HEK293 (cell line): ENCODE results near the gene ANKRD39.

ENCODE experiments used
- CTCF ChIA-PET: fragments of 350-600 bp; formaldehyde crosslinking; extraction: SDS; loops from one replicate; lab custom pipeline; 2021; ENCODE audit warnings: antibody characterized with exemption; lab: Yijun Ruan, JAX
- POLR2A ChIA-PET: fragments of 300-600 bp; formaldehyde crosslinking; extraction: SDS; loops from one replicate; lab custom pipeline; 2020; ENCODE audit warnings: antibody characterized with exemption, inconsistent platforms; lab: Yijun Ruan, JAX
- H3K27ac ChIP-seq: fragments of 200-500 bp; sonication (Bioruptor generic); 2 replicates; pipeline ENCODE4 v1.5.1; 2014; ENCODE audit warnings: low read depth, low read length, control low read depth, inconsistent platforms; ENCODE audit errors: extremely low read depth
- H3K36me3 ChIP-seq, 2 experiments: fragments of 200-500 bp in 1 of 2; sonication (Bioruptor generic) in 1 of 2; 1 replicate in 1 of 2; 2 replicates in 1 of 2; pipeline ENCODE4 v1.5.1; 2014 to 2017; ENCODE audit warnings: inconsistent platforms in 2 of 2, low read length in 2 of 2; ENCODE audit not compliant: control insufficient read depth in 2 of 2, insufficient read depth in 1 of 2
- H3K4me1 ChIP-seq: fragments of 200-500 bp; sonication (Bioruptor generic); 2 replicates; pipeline ENCODE4 v1.5.1; 2014; ENCODE audit warnings: mild to moderate bottlenecking, low read length, inconsistent platforms; ENCODE audit not compliant: control insufficient read depth, insufficient read depth
- H3K4me3 ChIP-seq: 2 replicates; pipeline ENCODE4 v1.5.1; 2011; ENCODE audit warnings: low read depth, mild to moderate bottlenecking, control low read depth, low read length, moderate library complexity
- H3K9me3 ChIP-seq: fragments of 200-500 bp; sonication (Bioruptor generic); 2 replicates; pipeline ENCODE4 v1.5.1; 2014; ENCODE audit warnings: low read depth, low read length, inconsistent platforms; ENCODE audit not compliant: control insufficient read depth, insufficient read depth
- EGR2 ChIP-seq: fragments of 450-650 bp; formaldehyde crosslinking; IDR thresholded peaks from 2 replicates; pipeline ENCODE4 v1.5.1; 2016; ENCODE audit warnings: low read depth, missing biosample characterization, missing genetic modification characterization
- HOXD13 ChIP-seq: sonication (generic); formaldehyde crosslinking; IDR thresholded peaks from 2 replicates; pipeline ENCODE4 v1.8.0; 2022; ENCODE audit warnings: missing genetic modification reagents, borderline replicate concordance
- KLF8 ChIP-seq: fragments of 450-650 bp; formaldehyde crosslinking; IDR thresholded peaks from 2 replicates; pipeline ENCODE4 v1.5.1; 2016; ENCODE audit warnings: missing biosample characterization, missing genetic modification characterization
- YY2 ChIP-seq: fragments of 450-650 bp; formaldehyde crosslinking; IDR thresholded peaks from 2 replicates; pipeline ENCODE4 v1.5.1; 2016; ENCODE audit warnings: missing biosample characterization, missing genetic modification characterization
- ZBTB49 ChIP-seq: fragments of 450-650 bp; formaldehyde crosslinking; IDR thresholded peaks from 2 replicates; pipeline ENCODE4 v1.5.1; 2016; ENCODE audit warnings: missing biosample characterization, missing genetic modification characterization, low read depth
- ZNF138 ChIP-seq: fragments of 450-650 bp; formaldehyde crosslinking; IDR thresholded peaks from 2 replicates; pipeline ENCODE4 v1.5.1; 2016; ENCODE audit warnings: missing biosample characterization, missing genetic modification characterization, borderline replicate concordance
- ZNF184 ChIP-seq: fragments of 450-650 bp; IDR thresholded peaks from 2 replicates; pipeline ENCODE4 v1.5.1; 2018; ENCODE audit warnings: missing biosample characterization, mild to moderate bottlenecking, missing genetic modification characterization
- ZNF2 ChIP-seq: fragments of 450-650 bp; formaldehyde crosslinking; IDR thresholded peaks from 2 replicates; pipeline ENCODE4 v1.5.1; 2016; ENCODE audit warnings: missing biosample characterization, missing genetic modification characterization
- ZNF37A ChIP-seq: fragments of 450-650 bp; IDR thresholded peaks from 2 replicates; pipeline ENCODE4 v1.5.1; 2018; ENCODE audit warnings: missing biosample characterization, missing genetic modification characterization
- ZNF426 ChIP-seq: fragments of 450-650 bp; formaldehyde crosslinking; IDR thresholded peaks from 2 replicates; pipeline ENCODE4 v1.5.1; 2017; ENCODE audit warnings: missing biosample characterization, missing genetic modification characterization, mild to moderate bottlenecking, inconsistent platforms, moderate library complexity
- ZNF548 ChIP-seq: fragments of 450-650 bp; formaldehyde crosslinking; IDR thresholded peaks from 2 replicates; pipeline ENCODE4 v1.5.1; 2016; ENCODE audit warnings: missing biosample characterization, missing genetic modification characterization
- ZNF555 ChIP-seq: fragments of 450-650 bp; formaldehyde crosslinking; conservative IDR thresholded peaks from 2 replicates; pipeline ENCODE4 v1.5.1; 2017; ENCODE audit warnings: missing biosample characterization, mild to moderate bottlenecking, missing genetic modification characterization, inconsistent platforms
- ZNF571 ChIP-seq: fragments of 450-650 bp; formaldehyde crosslinking; IDR thresholded peaks from 2 replicates; pipeline ENCODE4 v1.5.0; 2017; ENCODE audit warnings: missing biosample characterization, missing genetic modification characterization
- ZNF645 ChIP-seq: fragments of 450-650 bp; formaldehyde crosslinking; IDR thresholded peaks from 2 replicates; pipeline ENCODE4; 2016; ENCODE audit warnings: missing biosample characterization, missing genetic modification characterization
- ZNF664 ChIP-seq: fragments of 450-650 bp; formaldehyde crosslinking; IDR thresholded peaks from 2 replicates; pipeline ENCODE4 v1.5.1; 2016; ENCODE audit warnings: missing biosample characterization, missing genetic modification characterization
- ZNF830 ChIP-seq: fragments of 450-650 bp; IDR thresholded peaks from 2 replicates; pipeline ENCODE4 v1.5.0; 2018; ENCODE audit warnings: missing biosample characterization, missing genetic modification characterization, low read depth, mild to moderate bottlenecking, moderate library complexity
- TF ChIP-seq, protein P1 (sequence below): fragments of 450-650 bp; formaldehyde crosslinking; IDR thresholded peaks from 2 replicates; pipeline ENCODE4 v1.5.1; 2017; ENCODE audit warnings: missing biosample characterization, missing genetic modification characterization
- TF ChIP-seq, protein P2 (sequence below): fragments of 450-650 bp; formaldehyde crosslinking; IDR thresholded peaks from 2 replicates; pipeline ENCODE4 v1.5.1; 2016; ENCODE audit warnings: missing biosample characterization, missing genetic modification characterization

Gene ANKRD39

DNA sequence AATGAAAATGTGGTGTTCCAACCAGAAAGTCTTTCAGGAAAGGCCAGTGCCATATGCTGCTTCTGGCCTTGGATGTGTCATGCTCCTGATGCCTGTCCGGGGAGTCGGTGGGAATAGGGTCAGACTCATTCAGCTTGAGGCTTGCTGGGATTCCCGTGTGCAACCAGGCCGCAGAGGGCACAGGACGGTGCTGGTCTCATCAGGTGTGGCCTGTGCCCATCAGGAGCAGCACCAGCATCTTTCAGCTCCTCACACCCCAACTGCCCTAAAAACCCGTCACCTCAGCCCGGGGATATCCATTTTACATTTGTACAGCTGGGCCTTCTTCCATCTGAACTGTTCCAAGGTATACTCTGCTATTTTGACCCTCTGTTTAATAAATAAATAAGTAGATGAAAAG is 55.1 kb downstream of the ANKRD39 start:
- no peaks in the 10 kb centered on the region for H3K9me3 ChIP-seq
- peaks cover 15 to 50% of the 10 kb centered on the region in 2 experiments; a peak in 2 of 3 replicates for H3K36me3 ChIP-seq
- no peaks in the 10 kb centered on the region for H3K4me1 ChIP-seq
- H3K4me3 ChIP-seq, result no peak overlapping the region
- POLR2A ChIA-PET, result no interaction called here
- no peak overlapping the region for H3K27ac ChIP-seq
- CTCF ChIA-PET, result interaction anchor here (0.6 to 1.2 kb wide), 2 partner anchors 13 to 16 kb away, joined by 3 to 4 read pairs; no protein-coding TSS in a partner anchor
- no peak for TF ChIP-seq ZNF830 (tag by site-specific recombination)
- no peak for TF ChIP-seq ZNF138 (tag by site-specific recombination)
- no peak for TF ChIP-seq ZNF37A (tag by site-specific recombination)
- no peak for TF ChIP-seq ZNF555 (tag by site-specific recombination)
- TF ChIP-seq ZNF2 (tag by site-specific recombination), result no peak
- no peak for TF ChIP-seq EGR2 (tag by site-specific recombination)
- no peak for TF ChIP-seq ZNF184
- TF ChIP-seq, protein P1, sequence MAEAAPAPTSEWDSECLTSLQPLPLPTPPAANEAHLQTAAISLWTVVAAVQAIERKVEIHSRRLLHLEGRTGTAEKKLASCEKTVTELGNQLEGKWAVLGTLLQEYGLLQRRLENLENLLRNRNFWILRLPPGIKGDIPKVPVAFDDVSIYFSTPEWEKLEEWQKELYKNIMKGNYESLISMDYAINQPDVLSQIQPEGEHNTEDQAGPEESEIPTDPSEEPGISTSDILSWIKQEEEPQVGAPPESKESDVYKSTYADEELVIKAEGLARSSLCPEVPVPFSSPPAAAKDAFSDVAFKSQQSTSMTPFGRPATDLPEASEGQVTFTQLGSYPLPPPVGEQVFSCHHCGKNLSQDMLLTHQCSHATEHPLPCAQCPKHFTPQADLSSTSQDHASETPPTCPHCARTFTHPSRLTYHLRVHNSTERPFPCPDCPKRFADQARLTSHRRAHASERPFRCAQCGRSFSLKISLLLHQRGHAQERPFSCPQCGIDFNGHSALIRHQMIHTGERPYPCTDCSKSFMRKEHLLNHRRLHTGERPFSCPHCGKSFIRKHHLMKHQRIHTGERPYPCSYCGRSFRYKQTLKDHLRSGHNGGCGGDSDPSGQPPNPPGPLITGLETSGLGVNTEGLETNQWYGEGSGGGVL (tag by site-specific recombination), result no peak
- TF ChIP-seq ZNF645 (tag by site-specific recombination), result no peak
- TF ChIP-seq, protein P2, sequence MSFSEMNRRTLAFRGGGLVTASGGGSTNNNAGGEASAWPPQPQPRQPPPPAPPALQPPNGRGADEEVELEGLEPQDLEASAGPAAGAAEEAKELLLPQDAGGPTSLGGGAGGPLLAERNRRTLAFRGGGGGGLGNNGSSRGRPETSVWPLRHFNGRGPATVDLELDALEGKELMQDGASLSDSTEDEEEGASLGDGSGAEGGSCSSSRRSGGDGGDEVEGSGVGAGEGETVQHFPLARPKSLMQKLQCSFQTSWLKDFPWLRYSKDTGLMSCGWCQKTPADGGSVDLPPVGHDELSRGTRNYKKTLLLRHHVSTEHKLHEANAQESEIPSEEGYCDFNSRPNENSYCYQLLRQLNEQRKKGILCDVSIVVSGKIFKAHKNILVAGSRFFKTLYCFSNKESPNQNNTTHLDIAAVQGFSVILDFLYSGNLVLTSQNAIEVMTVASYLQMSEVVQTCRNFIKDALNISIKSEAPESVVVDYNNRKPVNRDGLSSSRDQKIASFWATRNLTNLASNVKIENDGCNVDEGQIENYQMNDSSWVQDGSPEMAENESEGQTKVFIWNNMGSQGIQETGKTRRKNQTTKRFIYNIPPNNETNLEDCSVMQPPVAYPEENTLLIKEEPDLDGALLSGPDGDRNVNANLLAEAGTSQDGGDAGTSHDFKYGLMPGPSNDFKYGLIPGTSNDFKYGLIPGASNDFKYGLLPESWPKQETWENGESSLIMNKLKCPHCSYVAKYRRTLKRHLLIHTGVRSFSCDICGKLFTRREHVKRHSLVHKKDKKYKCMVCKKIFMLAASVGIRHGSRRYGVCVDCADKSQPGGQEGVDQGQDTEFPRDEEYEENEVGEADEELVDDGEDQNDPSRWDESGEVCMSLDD (tag by site-specific recombination), result no peak
- no peak for TF ChIP-seq YY2 (tag by site-specific recombination)
- TF ChIP-seq ZNF548 (tag by site-specific recombination), result no peak
- TF ChIP-seq HOXD13 (CRISPR knock-in tag), result no peak
- TF ChIP-seq ZBTB49 (tag by site-specific recombination), result no peak
- no peak for TF ChIP-seq KLF8
- TF ChIP-seq ZNF664, result no peak
- TF ChIP-seq ZNF426 (tag by site-specific recombination), result no peak
- no peak for TF ChIP-seq ZNF571 (tag by site-specific recombination)
